Adrenal gland (tissue), 5 donors: ENCODE data around the gene U2AF1L4.

Source experiments
- POLR2A ChIP-seq, 2 donors: fragments of 450-650 bp; IDR thresholded peaks; one replicate each; pipeline ENCODE4 v1.6.1; 2017; ENCODE audit warnings: antibody characterized with exemption in 2 of 2, mild to moderate bottlenecking in 2 of 2, moderate library complexity in 1 of 2
- TF ChIP-seq, protein P1 (sequence below), 6 experiments: fragments of 450-650 bp in 4 of 6; fragments of 200-600 bp in 2 of 6; sonication (generic) in 1 of 6; IDR thresholded peaks; 1 replicate in 5 of 6; 2 replicates in 1 of 6; pipeline versions ENCODE4 v1.5.1 to v1.8.0; 2016 to 2021; ENCODE audit warnings: antibody characterized with exemption in 6 of 6, mild to moderate bottlenecking in 2 of 6, moderate library complexity in 1 of 6
- donor health status: DM: no; HTN: no; CAD: no.

- TF ChIP-seq, protein P1, sequence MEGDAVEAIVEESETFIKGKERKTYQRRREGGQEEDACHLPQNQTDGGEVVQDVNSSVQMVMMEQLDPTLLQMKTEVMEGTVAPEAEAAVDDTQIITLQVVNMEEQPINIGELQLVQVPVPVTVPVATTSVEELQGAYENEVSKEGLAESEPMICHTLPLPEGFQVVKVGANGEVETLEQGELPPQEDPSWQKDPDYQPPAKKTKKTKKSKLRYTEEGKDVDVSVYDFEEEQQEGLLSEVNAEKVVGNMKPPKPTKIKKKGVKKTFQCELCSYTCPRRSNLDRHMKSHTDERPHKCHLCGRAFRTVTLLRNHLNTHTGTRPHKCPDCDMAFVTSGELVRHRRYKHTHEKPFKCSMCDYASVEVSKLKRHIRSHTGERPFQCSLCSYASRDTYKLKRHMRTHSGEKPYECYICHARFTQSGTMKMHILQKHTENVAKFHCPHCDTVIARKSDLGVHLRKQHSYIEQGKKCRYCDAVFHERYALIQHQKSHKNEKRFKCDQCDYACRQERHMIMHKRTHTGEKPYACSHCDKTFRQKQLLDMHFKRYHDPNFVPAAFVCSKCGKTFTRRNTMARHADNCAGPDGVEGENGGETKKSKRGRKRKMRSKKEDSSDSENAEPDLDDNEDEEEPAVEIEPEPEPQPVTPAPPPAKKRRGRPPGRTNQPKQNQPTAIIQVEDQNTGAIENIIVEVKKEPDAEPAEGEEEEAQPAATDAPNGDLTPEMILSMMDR (IDR thresholded peaks at IDR 0.05), result no peak
- no peak for TF ChIP-seq POLR2A (IDR thresholded peaks at IDR 0.05)
Measured at GRCh38 chr19:35782589-35782988, 37.4 kb upstream of the U2AF1L4 start.
